ENCODE results near the gene COL9A2. TPM values are rescaled to one million over a fixed set of nuclear protein-coding genes. Genes with fewer than 3 reads are reported as not detected.

The COL9A2 gene
- polyA plus RNA-seq, 1 donor: 11.0 TPM

- Histone ChIP-seq H3K4me1 (ENCODE audit: control insufficient read depth, insufficient read depth, low read length) (no peaks in the 10 kb centered on the region), H3K27me3 (ENCODE audit: control insufficient read depth, insufficient read depth, low read length) (peaks cover 10% of the 10 kb centered on the region), H3K27ac (ENCODE audit: low read length) (no peak overlapping the region), H3K4me3 (ENCODE audit: low read length) (no peak overlapping the region), H3K36me3 (ENCODE audit: control insufficient read depth, insufficient read depth, low read length) (no peaks in the 10 kb centered on the region), H3K9me3 (ENCODE audit: control insufficient read depth, low read depth, low read length) (no peaks in the 10 kb centered on the region)
- no peak for DNase-seq
- WGBS (ENCODE audit: insufficient coverage, low lambda C conversion rate): no CpG with 5 or more reads among the region's 13 CpGs
Observed at GRCh38 chr1:40302475-40302874, 14.6 kb downstream of the COL9A2 start.

GRCh38 chr1:40301541-40302299 lies 15.4 kb downstream of the COL9A2 start:
- Histone ChIP-seq H3K27ac (ENCODE audit: low read length) (no peak overlapping the region), H3K36me3 (ENCODE audit: control insufficient read depth, insufficient read depth, low read length) (no peaks in the 10 kb centered on the region), H3K9me3 (ENCODE audit: control insufficient read depth, low read depth, low read length) (no peaks in the 10 kb centered on the region), H3K4me3 (ENCODE audit: low read length) (no peak overlapping the region), H3K4me1 (ENCODE audit: control insufficient read depth, insufficient read depth, low read length) (no peaks in the 10 kb centered on the region), H3K27me3 (ENCODE audit: control insufficient read depth, insufficient read depth, low read length) (peaks cover 10% of the 10 kb centered on the region)
- no peak for DNase-seq
- WGBS (ENCODE audit: insufficient coverage, low lambda C conversion rate): 100% methylated on average over 1 of the region's 12 CpGs

DNA sequence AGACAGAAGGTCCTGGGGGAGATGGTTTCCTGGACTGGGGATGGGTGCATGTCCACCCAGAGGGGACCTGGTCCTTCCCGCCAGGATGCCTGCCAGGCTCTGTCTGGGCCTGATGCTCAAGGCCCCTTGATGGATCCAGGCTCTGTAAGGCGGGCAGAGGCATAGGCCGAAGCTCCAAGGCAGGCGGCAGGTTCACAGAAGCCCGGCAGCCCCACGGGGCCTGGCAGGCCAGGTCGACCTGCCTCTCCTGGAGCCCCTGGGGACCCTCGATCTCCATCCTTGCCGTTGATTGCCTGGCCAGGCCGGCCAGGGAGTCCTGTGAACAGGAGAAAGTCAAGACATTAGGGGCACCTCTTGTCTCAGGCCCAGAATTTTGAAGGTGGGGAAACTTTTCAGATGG lies 16.0 kb downstream of the COL9A2 start:
- no CpG with 5 or more reads among the region's 10 CpGs for whole genome bisulfite sequencing (ENCODE audit: insufficient coverage, low lambda C conversion rate)
- Histone ChIP-seq H3K27me3 (ENCODE audit: control insufficient read depth, insufficient read depth, low read length) (peaks cover 10% of the 10 kb centered on the region), H3K36me3 (ENCODE audit: control insufficient read depth, insufficient read depth, low read length) (no peaks in the 10 kb centered on the region), H3K27ac (ENCODE audit: low read length) (no peak overlapping the region), H3K4me1 (ENCODE audit: control insufficient read depth, insufficient read depth, low read length) (no peaks in the 10 kb centered on the region), H3K9me3 (ENCODE audit: control insufficient read depth, low read depth, low read length) (no peaks in the 10 kb centered on the region), H3K4me3 (ENCODE audit: low read length) (no peak overlapping the region)
- DNase-seq: no peak

DNA sequence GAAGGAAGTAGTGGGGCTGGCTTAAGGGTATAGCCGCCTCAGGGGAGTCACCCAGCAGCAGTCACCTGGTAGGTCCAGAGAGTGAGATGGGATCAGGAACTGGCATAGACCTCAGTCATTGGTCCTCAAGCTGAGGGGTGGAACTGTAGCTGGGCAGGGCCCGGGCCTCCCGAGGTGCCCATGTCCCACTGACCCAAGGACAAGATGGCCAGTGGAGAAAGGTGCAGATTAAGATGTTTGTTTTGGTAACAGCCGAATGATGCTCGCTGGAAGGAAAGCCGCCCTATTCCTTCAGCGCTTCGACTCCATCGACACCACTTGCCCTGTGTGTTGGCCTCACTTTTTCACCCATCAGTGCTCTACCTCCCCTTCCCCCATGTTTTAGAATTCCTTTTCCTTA lies 16.4 kb downstream of the COL9A2 start:
- Histone ChIP-seq H3K4me1 (ENCODE audit: control insufficient read depth, insufficient read depth, low read length) (no peaks in the 10 kb centered on the region), H3K36me3 (ENCODE audit: control insufficient read depth, insufficient read depth, low read length) (no peaks in the 10 kb centered on the region), H3K4me3 (ENCODE audit: low read length) (no peak overlapping the region), H3K9me3 (ENCODE audit: control insufficient read depth, low read depth, low read length) (no peaks in the 10 kb centered on the region), H3K27me3 (ENCODE audit: control insufficient read depth, insufficient read depth, low read length) (peaks cover 10% of the 10 kb centered on the region), H3K27ac (ENCODE audit: low read length) (no peak overlapping the region)
- WGBS (ENCODE audit: insufficient coverage, low lambda C conversion rate): no CpG with 5 or more reads among the region's 9 CpGs
- no peak for DNase-seq

DNA sequence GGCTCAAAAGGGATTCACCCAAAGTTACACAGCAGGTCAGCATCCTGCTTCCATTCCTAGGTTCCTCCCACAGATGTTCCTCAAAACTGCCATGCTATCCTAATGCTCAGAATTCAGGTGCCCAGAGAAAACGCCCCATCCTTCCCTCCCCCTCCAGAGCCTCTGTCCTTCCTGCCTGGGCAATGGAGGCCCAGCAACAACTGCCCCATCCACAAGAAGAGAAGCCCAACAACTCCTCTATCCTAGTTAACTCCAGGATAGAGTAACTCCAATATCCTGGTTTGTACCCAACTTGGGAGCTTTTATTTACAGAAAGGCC lies 16.9 kb downstream of the COL9A2 start:
- Histone ChIP-seq H3K36me3 (ENCODE audit: control insufficient read depth, insufficient read depth, low read length) (no peaks in the 10 kb centered on the region), H3K27me3 (ENCODE audit: control insufficient read depth, insufficient read depth, low read length) (peaks cover 10% of the 10 kb centered on the region), H3K4me3 (ENCODE audit: low read length) (no peak overlapping the region), H3K27ac (ENCODE audit: low read length) (no peak overlapping the region), H3K4me1 (ENCODE audit: control insufficient read depth, insufficient read depth, low read length) (no peaks in the 10 kb centered on the region), H3K9me3 (ENCODE audit: control insufficient read depth, low read depth, low read length) (no peaks in the 10 kb centered on the region)
- no CpG with 5 or more reads among the region's 1 CpG for WGBS (ENCODE audit: insufficient coverage, low lambda C conversion rate)
- DNase-seq: no peak

GRCh38 chr1:40299366-40300248 lies 17.5 kb downstream of the COL9A2 start:
- Histone ChIP-seq H3K27ac (ENCODE audit: low read length) (no peak overlapping the region), H3K4me3 (ENCODE audit: low read length) (no peak overlapping the region), H3K9me3 (ENCODE audit: control insufficient read depth, low read depth, low read length) (no peaks in the 10 kb centered on the region), H3K27me3 (ENCODE audit: control insufficient read depth, insufficient read depth, low read length) (peaks cover 10% of the 10 kb centered on the region), H3K36me3 (ENCODE audit: control insufficient read depth, insufficient read depth, low read length) (no peaks in the 10 kb centered on the region), H3K4me1 (ENCODE audit: control insufficient read depth, insufficient read depth, low read length) (no peaks in the 10 kb centered on the region)
- DNase-seq: no peak
- no CpG with 5 or more reads among the region's 8 CpGs for WGBS (ENCODE audit: insufficient coverage, low lambda C conversion rate)

DNA sequence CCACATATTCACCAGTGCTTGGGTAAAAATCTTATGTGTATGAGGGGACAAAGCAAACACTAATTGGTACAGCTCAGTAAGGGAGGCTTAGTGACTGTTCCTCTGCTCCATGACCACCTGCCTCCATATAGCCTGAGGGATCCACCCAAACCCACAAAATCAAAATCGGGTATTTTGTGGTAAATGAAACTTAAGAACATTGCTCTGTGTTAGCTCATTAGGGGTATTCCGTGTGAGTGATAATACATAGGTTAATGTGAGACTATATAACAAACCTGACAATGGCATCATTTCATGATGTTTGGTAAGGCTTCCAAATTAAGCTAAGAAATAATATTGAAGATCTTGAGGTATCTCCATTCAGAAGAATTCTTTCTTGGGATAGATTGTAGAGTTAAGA lies 25.8 kb downstream of the COL9A2 start:
- peaks cover 40% of the 10 kb centered on the region for H3K36me3 ChIP-seq (ENCODE audit: control insufficient read depth, insufficient read depth, low read length)
- H3K27me3 ChIP-seq (ENCODE audit: control insufficient read depth, insufficient read depth, low read length): no peaks in the 10 kb centered on the region
- no peak overlapping the region for H3K27ac ChIP-seq (ENCODE audit: low read length)
- H3K4me3 ChIP-seq (ENCODE audit: low read length): no peak overlapping the region
- WGBS (ENCODE audit: insufficient coverage, low lambda C conversion rate): 100% methylated on average over 2 of the region's 2 CpGs
- no peaks in the 10 kb centered on the region for H3K9me3 ChIP-seq (ENCODE audit: control insufficient read depth, low read depth, low read length)
- H3K4me1 ChIP-seq (ENCODE audit: control insufficient read depth, insufficient read depth, low read length): no peaks in the 10 kb centered on the region
- DNase-seq: no peak

- H3K4me1 ChIP-seq (ENCODE audit: control insufficient read depth, insufficient read depth, low read length): no peaks in the 10 kb centered on the region
- DNase-seq: no peak
- no peaks in the 10 kb centered on the region for H3K9me3 ChIP-seq (ENCODE audit: control insufficient read depth, low read depth, low read length)
- H3K36me3 ChIP-seq (ENCODE audit: control insufficient read depth, insufficient read depth, low read length): peaks cover 32% of the 10 kb centered on the region
- no peaks in the 10 kb centered on the region for H3K27me3 ChIP-seq (ENCODE audit: control insufficient read depth, insufficient read depth, low read length)
- no peak overlapping the region for H3K27ac ChIP-seq (ENCODE audit: low read length)
- no peak overlapping the region for H3K4me3 ChIP-seq (ENCODE audit: low read length)
- no CpG with 5 or more reads among the region's 2 CpGs for WGBS (ENCODE audit: insufficient coverage, low lambda C conversion rate)
Observed at GRCh38 chr1:40281853-40282252, 35.2 kb downstream of the COL9A2 start.

DNA sequence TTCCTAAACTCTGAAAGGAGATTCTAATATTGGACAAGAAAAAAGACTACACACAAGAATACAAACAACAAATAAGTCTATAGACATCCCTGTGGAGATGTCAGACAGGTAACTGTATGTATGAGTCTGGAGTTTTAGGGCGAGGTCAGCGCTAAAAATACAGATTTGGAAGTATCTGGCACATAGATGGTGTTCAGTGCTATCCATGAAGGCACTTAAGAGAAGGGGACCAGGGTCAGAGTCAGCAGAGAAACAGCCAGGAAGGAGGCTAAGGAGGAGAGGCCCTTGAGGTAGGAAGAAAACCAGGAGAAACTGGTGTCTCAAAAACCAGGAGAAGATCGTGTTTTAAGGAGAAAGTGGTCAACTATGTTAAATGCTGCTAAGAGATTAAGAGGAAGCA lies 41.0 kb downstream of the COL9A2 start:
- WGBS (ENCODE audit: insufficient coverage, low lambda C conversion rate): 100% methylated on average over 1 of the region's 3 CpGs
- Histone ChIP-seq H3K27ac (ENCODE audit: low read length) (no peak overlapping the region), H3K4me1 (ENCODE audit: control insufficient read depth, insufficient read depth, low read length) (no peaks in the 10 kb centered on the region), H3K4me3 (ENCODE audit: low read length) (no peak overlapping the region), H3K36me3 (ENCODE audit: control insufficient read depth, insufficient read depth, low read length) (peaks cover 33% of the 10 kb centered on the region), H3K27me3 (ENCODE audit: control insufficient read depth, insufficient read depth, low read length) (no peaks in the 10 kb centered on the region), H3K9me3 (ENCODE audit: control insufficient read depth, low read depth, low read length) (no peaks in the 10 kb centered on the region)
- no peak for DNase-seq

GRCh38 chr1:40274331-40274730 lies 42.8 kb downstream of the COL9A2 start:
- no peaks in the 10 kb centered on the region for H3K9me3 ChIP-seq (ENCODE audit: control insufficient read depth, low read depth, low read length)
- peaks cover 42% of the 10 kb centered on the region for H3K36me3 ChIP-seq (ENCODE audit: control insufficient read depth, insufficient read depth, low read length)
- DNase-seq: no peak
- no peak overlapping the region for H3K4me3 ChIP-seq (ENCODE audit: low read length)
- WGBS (ENCODE audit: insufficient coverage, low lambda C conversion rate): no CpG with 5 or more reads among the region's 2 CpGs
- no peaks in the 10 kb centered on the region for H3K4me1 ChIP-seq (ENCODE audit: control insufficient read depth, insufficient read depth, low read length)
- H3K27ac ChIP-seq (ENCODE audit: low read length): peak overlapping the region; percentile 38
- no peaks in the 10 kb centered on the region for H3K27me3 ChIP-seq (ENCODE audit: control insufficient read depth, insufficient read depth, low read length)

All from large intestine (tissue), 3 donors.